GM12878 (cell line): ENCODE results near the gene KLF3. TPM values are rescaled to one million over a fixed set of nuclear protein-coding genes. Genes with fewer than 3 reads are reported as not detected.

ENCODE experiments used
- BCL11A ChIP-seq: IDR thresholded peaks from 2 replicates; pipeline ENCODE4 v1.6.1; 2011; ENCODE audit warnings: low read depth, low read length
- E2F8 ChIP-seq: fragments of 450-650 bp; IDR thresholded peaks from 2 replicates; pipeline ENCODE4 v1.6.1; 2018; ENCODE audit warnings: mild to moderate bottlenecking, low read depth, moderate library complexity; ENCODE audit not compliant: partially characterized antibody
- EZH2 ChIP-seq: IDR thresholded peaks from 2 replicates; pipeline ENCODE4 v1.6.1; 2012; ENCODE audit warnings: low read depth, mild to moderate bottlenecking, control low read depth, inconsistent platforms, low read length, borderline replicate concordance; ENCODE audit not compliant: control insufficient read depth
- HCFC1 ChIP-seq: fragments of 150-350 bp; IDR thresholded peaks from 2 replicates; pipeline ENCODE4 v1.6.1; 2014; ENCODE audit warnings: low read length
- JUNB ChIP-seq: IDR thresholded peaks from 2 replicates; pipeline ENCODE4 v1.6.1; 2016; ENCODE audit warnings: antibody characterized with exemption, mild to moderate bottlenecking
- MYB ChIP-seq: fragments of 150-350 bp; IDR thresholded peaks from 2 replicates; pipeline ENCODE4 v1.6.1; 2014; ENCODE audit warnings: mild to moderate bottlenecking, low read depth, low read length, borderline replicate concordance
- NFIC ChIP-seq: IDR thresholded peaks from 2 replicates; pipeline ENCODE4 v1.6.1; 2012; ENCODE audit warnings: low read depth, mild to moderate bottlenecking, inconsistent platforms, low read length, moderate library complexity
- NKRF ChIP-seq: fragments of 450-650 bp; conservative IDR thresholded peaks from 2 replicates; pipeline ENCODE4 v1.6.1; 2017; ENCODE audit warnings: mild to moderate bottlenecking, moderate library complexity
- PAX5 ChIP-seq: IDR thresholded peaks from 2 replicates; pipeline ENCODE4 v1.6.1; 2011; ENCODE audit warnings: low read depth, low read length, borderline replicate concordance
- POU2F2 ChIP-seq: IDR thresholded peaks from 3 replicates; pipeline ENCODE4 v1.6.1; 2011; ENCODE audit warnings: low read depth, mild to moderate bottlenecking, low read length, borderline replicate concordance
- RB1 ChIP-seq: fragments of 450-650 bp; formaldehyde crosslinking; IDR thresholded peaks from 2 replicates; pipeline ENCODE4 v1.6.1; 2017; ENCODE audit warnings: mild to moderate bottlenecking, borderline replicate concordance
- SP1 ChIP-seq: IDR thresholded peaks from one replicate; pipeline ENCODE4 v1.6.1; 2011; ENCODE audit warnings: low read depth, low read length
- SUZ12 ChIP-seq: fragments of 200-600 bp; sonication (generic); IDR thresholded peaks from one replicate; pipeline ENCODE4 v1.6.1; 2018; ENCODE audit warnings: antibody characterized with exemption, mild to moderate bottlenecking; ENCODE audit not compliant: unreplicated experiment
- ZNF274 ChIP-seq: IDR thresholded peaks from one replicate; pipeline ENCODE4 v1.8.0; 2011; ENCODE audit not compliant: insufficient read length, insufficient read depth
- ZNF622 ChIP-seq: fragments of 450-650 bp; IDR thresholded peaks from 2 replicates; pipeline ENCODE4 v1.6.1; 2017; ENCODE audit warnings: mild to moderate bottlenecking, inconsistent platforms
- polyA plus RNA-seq, 11 experiments: library from polyadenylated mRNA; depleted of rRNA in 4 of 11; unstranded in 6 of 11; stranded (reverse) in 5 of 11; fragments of >200 nt; fragmentation: Nextera tagmentation in 4 of 11; fragmentation: Illumina TruSeq in 1 of 11; extraction: Ambion mirVana in 4 of 11; extraction: Trizol in 1 of 11; gene quantifications; 1 replicate in 1 of 11; 2 replicates in 10 of 11; pipeline versions ENCODE4 v1.2.1 to v1.2.3, GENCODE V29; 2011 to 2016; ENCODE audit warnings: inconsistent platforms in 2 of 11, missing spikeins in 2 of 11, low read depth in 1 of 11
- total RNA-seq, 4 experiments: library from RNA; depleted of rRNA in 3 of 4; stranded (reverse); fragments of >200 nt in 3 of 4; fragmentation: Illumina TruSeq in 1 of 4; extraction: Trizol in 1 of 4; gene quantifications; 2 replicates each; pipeline versions ENCODE4 v1.2.1 to v1.2.3, GENCODE V29; 2013 to 2021

The KLF3 gene
- total and polyA plus RNA-seq, 10 of the 15 experiments (the other 5 are each of a cell fraction or from before 2014, with no cell fraction given), result 1.4 to 5.8 (median 2.1) TPM

- TF ChIP-seq NKRF (no peak), POU2F2 (peak; percentile 87), SP1 (peak; percentile 72), SUZ12 (no peak), E2F8 (peak; percentile 44), ZNF274 (no peak), HCFC1 (no peak), BCL11A (peak; percentile 92), RB1 (peak; percentile 35; the same call in 1 of the 2 replicates), PAX5 (peak; percentile 96), ZNF622 (no peak), EZH2 (0 out of 2 replicates have a peak, but pooled peaks have one; percentile 47), JUNB (0 out of 2 replicates have a peak, but pooled peaks have one; percentile 40), NFIC (peak; percentile 99), MYB (no peak)
These were observed 67.0 kb downstream of the KLF3 start (continued) for GRCh38 chr4:38730830-38731646.
